HepG2 (cell line): ENCODE measurements around the gene COG8. TPM values are rescaled to one million over a fixed set of nuclear protein-coding genes. Genes with fewer than 3 reads are reported as not detected.

Source experiments
- FOXJ3 ChIP-seq: sonication (generic); formaldehyde crosslinking; IDR thresholded peaks from 2 replicates; pipeline ENCODE4 v1.4.0; 2020; ENCODE audit warnings: missing genetic modification reagents, mild to moderate bottlenecking, borderline replicate concordance
- FUBP1 ChIP-seq: sonication (generic); formaldehyde crosslinking; IDR thresholded peaks from 2 replicates; pipeline ENCODE4 v1.5.1; 2020; ENCODE audit warnings: missing genetic modification reagents, mild to moderate bottlenecking, borderline replicate concordance
- GTF2F1 ChIP-seq: fragments of 150-350 bp; IDR thresholded peaks from 2 replicates; pipeline ENCODE4 v1.6.1; 2014; ENCODE audit warnings: low read length
- GTF3A ChIP-seq: sonication (generic); formaldehyde crosslinking; conservative IDR thresholded peaks from 2 replicates; pipeline ENCODE4 v1.4.0; 2020; ENCODE audit warnings: mild to moderate bottlenecking, missing genetic modification reagents
- HMG20A ChIP-seq: IDR thresholded peaks from 2 replicates; pipeline ENCODE4 v1.6.1; 2016; ENCODE audit warnings: borderline replicate concordance
- MAF1 ChIP-seq: sonication (generic); formaldehyde crosslinking; IDR thresholded peaks from 2 replicates; pipeline ENCODE4 v1.5.0; 2020; ENCODE audit warnings: missing genetic modification reagents, borderline replicate concordance
- NPAS2 ChIP-seq: sonication (generic); formaldehyde crosslinking; IDR thresholded peaks from 2 replicates; pipeline ENCODE4 v1.8.0; 2022; ENCODE audit warnings: mild to moderate bottlenecking, missing genetic modification reagents, borderline replicate concordance
- RBM22 ChIP-seq: fragments of 200-400 bp; formaldehyde crosslinking; optimal IDR thresholded peaks from 2 replicates; pipeline ENCODE3; 2017; ENCODE audit warnings: mild to moderate bottlenecking, low read length, moderate library complexity
- SIX4 ChIP-seq: sonication (generic); formaldehyde crosslinking; IDR thresholded peaks from 2 replicates; pipeline ENCODE4 v1.4.0; 2020; ENCODE audit warnings: missing genetic modification reagents
- SOX13 ChIP-seq, 3 experiments: fragments of 450-650 bp in 1 of 3; sonication (generic) in 1 of 3; formaldehyde crosslinking in 1 of 3; IDR thresholded peaks in 2 of 3; conservative IDR thresholded peaks in 1 of 3; 2 replicates each; pipeline versions ENCODE4 v1.5.0 to v1.6.1; 2016 to 2020; ENCODE audit warnings: antibody characterized with exemption in 1 of 3, mild to moderate bottlenecking in 1 of 3, missing compliant biosample characterization in 1 of 3, missing genetic modification reagents in 1 of 3, moderate library complexity in 1 of 3
- ZBTB38 ChIP-seq: sonication (generic); formaldehyde crosslinking; IDR thresholded peaks from 2 replicates; pipeline ENCODE4 v1.5.1; 2020; ENCODE audit warnings: mild to moderate bottlenecking, missing genetic modification reagents
- ZNF646 ChIP-seq: sonication (generic); formaldehyde crosslinking; IDR thresholded peaks from 2 replicates; pipeline ENCODE4 v1.9.0; 2021; ENCODE audit warnings: mild to moderate bottlenecking, missing genetic modification reagents
- ZNF672 ChIP-seq: sonication (generic); formaldehyde crosslinking; IDR thresholded peaks from 2 replicates; pipeline ENCODE4 v1.8.1; 2022; ENCODE audit warnings: missing genetic modification reagents
- ZNF720 ChIP-seq: sonication (generic); formaldehyde crosslinking; IDR thresholded peaks from 2 replicates; pipeline ENCODE4 v1.4.0; 2020; ENCODE audit warnings: missing genetic modification reagents
- ZNF784 ChIP-seq: sonication (generic); formaldehyde crosslinking; IDR thresholded peaks from 2 replicates; pipeline ENCODE4 v1.5.1; 2020; ENCODE audit warnings: missing genetic modification reagents, mild to moderate bottlenecking, borderline replicate concordance
- ZSCAN31 ChIP-seq: sonication (generic); formaldehyde crosslinking; IDR thresholded peaks from 2 replicates; pipeline ENCODE4 v1.5.0; 2020; ENCODE audit warnings: low read depth, mild to moderate bottlenecking, missing genetic modification reagents
- ZSCAN5A ChIP-seq: sonication (generic); formaldehyde crosslinking; IDR thresholded peaks from 2 replicates; pipeline ENCODE4 v1.8.0; 2022; ENCODE audit warnings: mild to moderate bottlenecking, missing genetic modification reagents, borderline replicate concordance
- ZSCAN9 ChIP-seq: IDR thresholded peaks from 2 replicates; pipeline ENCODE4 v1.6.1; 2016; ENCODE audit warnings: borderline replicate concordance
- polyA plus RNA-seq, 8 experiments: library from polyadenylated mRNA; depleted of rRNA in 3 of 8; stranded (reverse) in 7 of 8; unstranded in 1 of 8; fragments of >200 nt; fragmentation: Illumina TruSeq in 4 of 8; extraction: Trizol in 4 of 8; gene quantifications; 2 replicates each; pipeline versions ENCODE4 v1.2.1 to v1.2.3, GENCODE V29; 2011 to 2016; ENCODE audit warnings: low read depth in 4 of 8, missing spikeins in 1 of 8, mixed read lengths in 1 of 8; ENCODE audit not compliant: insufficient read depth in 1 of 8
- total RNA-seq, 5 experiments: library from RNA; depleted of rRNA; stranded (reverse); fragments of >200 nt; fragmentation: Illumina TruSeq; extraction: Trizol; gene quantifications; 2 replicates each; pipeline ENCODE4 v1.2.3, GENCODE V29; 2016; ENCODE audit warnings: low read depth in 1 of 5

The COG8 gene
- total and polyA plus RNA-seq, 2 of the 13 experiments (the other 11 are each of a cell fraction or from before 2014, with no cell fraction given) = 45.5 to 52.1 TPM

GRCh38 chr16:69329369-69330285, 9.7 kb downstream of the COG8 start (continued):
- TF ChIP-seq ZNF646 (CRISPR knock-in tag) = no peak; the same call in 1 of the 2 replicates
- TF ChIP-seq RBM22 = peak; percentile 21
- TF ChIP-seq SOX13 (IDR thresholded peaks at IDR 0.05) = no peak
- no peak for TF ChIP-seq SOX13 (CRISPR knock-in tag; conservative IDR thresholded peaks at IDR 0.05 in 1 of 2, IDR thresholded peaks at IDR 0.05 in 1 of 2)
- no peak for TF ChIP-seq NPAS2
- TF ChIP-seq SIX4 (CRISPR knock-in tag) = no peak
- no peak for TF ChIP-seq ZSCAN5A
- no peak for TF ChIP-seq GTF2F1
- no peak for TF ChIP-seq FUBP1 (CRISPR knock-in tag)
- TF ChIP-seq HMG20A (CRISPR knock-in tag) = no peak
- TF ChIP-seq ZNF784 (CRISPR knock-in tag) = no peak
- no peak for TF ChIP-seq ZNF720
- TF ChIP-seq MAF1 (CRISPR knock-in tag) = no peak
- no peak for TF ChIP-seq ZSCAN9 (CRISPR knock-in tag)
- no peak for TF ChIP-seq FOXJ3 (CRISPR knock-in tag)
- TF ChIP-seq ZNF672 = no peak
- TF ChIP-seq ZBTB38 (CRISPR knock-in tag) = no peak
- TF ChIP-seq GTF3A (CRISPR knock-in tag) = no peak
- TF ChIP-seq ZSCAN31 = no peak; the same call in 1 of the 2 replicates
